MM.1S (cell line): ENCODE results near the gene OSGIN1.

Experiments used
- DNase-seq: peaks from one replicate; pipeline ENCODE4 v3.0.0-alpha.2; 2015
- H2AFZ ChIP-seq: fragments of 300-600 bp; sonication (generic); 2 replicates; pipeline ENCODE4 v1.6.0; 2016; ENCODE audit warnings: antibody characterized with exemption, low read length
- H3F3A ChIP-seq: fragments of 300-600 bp; sonication (generic); 2 replicates; pipeline ENCODE4 v1.6.1; 2016; ENCODE audit warnings: mild to moderate bottlenecking, antibody characterized with exemption, low read length, moderate library complexity, mixed read lengths; ENCODE audit not compliant: insufficient read depth
- H3K27ac ChIP-seq: fragments of 300-600 bp; sonication (generic); 2 replicates; pipeline ENCODE4 v1.5.1; 2016; ENCODE audit warnings: mild to moderate bottlenecking, low read length
- H3K27me3 ChIP-seq: fragments of 300-600 bp; sonication (generic); replicated peaks from 2 replicates; pipeline ENCODE4 v1.6.0; 2016; ENCODE audit warnings: low read length; ENCODE audit not compliant: insufficient read depth
- H3K36me3 ChIP-seq: fragments of 300-600 bp; sonication (generic); replicated peaks from 2 replicates; pipeline ENCODE4 v1.6.1; 2016; ENCODE audit warnings: mild to moderate bottlenecking, low read length, mixed read lengths; ENCODE audit not compliant: insufficient read depth
- H3K4me1 ChIP-seq: fragments of 300-600 bp; sonication (generic); 2 replicates; pipeline ENCODE4 v1.6.1; 2016; ENCODE audit warnings: low read length, mixed read lengths
- H3K4me2 ChIP-seq: fragments of 300-600 bp; sonication (generic); 2 replicates; pipeline ENCODE4 v1.6.0; 2016; ENCODE audit warnings: low read depth, low read length
- H3K4me3 ChIP-seq: fragments of 300-600 bp; sonication (generic); 2 replicates; pipeline ENCODE4 v1.5.1; 2016; ENCODE audit warnings: low read length, mixed read lengths
- H3K79me2 ChIP-seq: fragments of 300-600 bp; sonication (generic); 2 replicates; pipeline ENCODE4 v1.6.1; 2016; ENCODE audit warnings: mixed run types, low read length, mixed read lengths
- H3K9ac ChIP-seq: fragments of 300-600 bp; sonication (generic); 2 replicates; pipeline ENCODE4 v1.6.1; 2016; ENCODE audit warnings: low read length, mixed read lengths
- H3K9me2 ChIP-seq: fragments of 300-600 bp; sonication (generic); replicated peaks from 2 replicates; pipeline ENCODE4 v1.6.1; 2016; ENCODE audit warnings: mild to moderate bottlenecking, low read length, mixed read lengths; ENCODE audit not compliant: insufficient read depth
- H3K9me3 ChIP-seq: fragments of 300-600 bp; sonication (generic); replicated peaks from 2 replicates; pipeline ENCODE4 v1.6.1; 2016; ENCODE audit warnings: mild to moderate bottlenecking, low read length, mixed read lengths; ENCODE audit not compliant: insufficient read depth
- H4K20me1 ChIP-seq: fragments of 300-600 bp; sonication (generic); 2 replicates; pipeline ENCODE4 v1.6.1; 2016; ENCODE audit warnings: mild to moderate bottlenecking, low read length, moderate library complexity, mixed read lengths; ENCODE audit not compliant: insufficient read depth
- EZH2 ChIP-seq: fragments of 300-600 bp; sonication (generic); optimal IDR thresholded peaks from 2 replicates; pipeline ENCODE3; 2017; ENCODE audit warnings: low read depth, mild to moderate bottlenecking, antibody characterized with exemption, low read length, mixed read lengths
- EZH2phosphoT487 ChIP-seq: fragments of 300-600 bp; sonication (generic); IDR thresholded peaks from 2 replicates; pipeline ENCODE4 v1.6.1; 2018; ENCODE audit warnings: antibody characterized with exemption, low read length
- TF ChIP-seq, protein P1 (sequence below): fragments of 300-600 bp; sonication (generic); IDR thresholded peaks from 2 replicates; pipeline ENCODE4 v1.5.1; 2016; ENCODE audit warnings: antibody characterized with exemption, low read length, mixed read lengths

OSGIN1 gene

GRCh38 chr16:84009282-84009681 is 56.2 kb downstream of the OSGIN1 start:
- Histone ChIP-seq H3K9me2 (no peaks in the 10 kb centered on the region), H4K20me1 (no peaks in the 10 kb centered on the region), H3K4me2 (no peak overlapping the region), H3K9me3 (no peaks in the 10 kb centered on the region), H3K27me3 (peaks cover 31% of the 10 kb centered on the region), H3K4me3 (no peak overlapping the region), H3K9ac (no peak overlapping the region), H3K4me1 (no peaks in the 10 kb centered on the region), H3K79me2 (no peaks in the 10 kb centered on the region), H2AFZ (no peak overlapping the region), H3K36me3 (no peaks in the 10 kb centered on the region), H3F3A (no peaks in the 10 kb centered on the region), H3K27ac (no peak overlapping the region)
- TF ChIP-seq EZH2 (no peak), EZH2phosphoT487 (no peak)
- TF ChIP-seq, protein P1, sequence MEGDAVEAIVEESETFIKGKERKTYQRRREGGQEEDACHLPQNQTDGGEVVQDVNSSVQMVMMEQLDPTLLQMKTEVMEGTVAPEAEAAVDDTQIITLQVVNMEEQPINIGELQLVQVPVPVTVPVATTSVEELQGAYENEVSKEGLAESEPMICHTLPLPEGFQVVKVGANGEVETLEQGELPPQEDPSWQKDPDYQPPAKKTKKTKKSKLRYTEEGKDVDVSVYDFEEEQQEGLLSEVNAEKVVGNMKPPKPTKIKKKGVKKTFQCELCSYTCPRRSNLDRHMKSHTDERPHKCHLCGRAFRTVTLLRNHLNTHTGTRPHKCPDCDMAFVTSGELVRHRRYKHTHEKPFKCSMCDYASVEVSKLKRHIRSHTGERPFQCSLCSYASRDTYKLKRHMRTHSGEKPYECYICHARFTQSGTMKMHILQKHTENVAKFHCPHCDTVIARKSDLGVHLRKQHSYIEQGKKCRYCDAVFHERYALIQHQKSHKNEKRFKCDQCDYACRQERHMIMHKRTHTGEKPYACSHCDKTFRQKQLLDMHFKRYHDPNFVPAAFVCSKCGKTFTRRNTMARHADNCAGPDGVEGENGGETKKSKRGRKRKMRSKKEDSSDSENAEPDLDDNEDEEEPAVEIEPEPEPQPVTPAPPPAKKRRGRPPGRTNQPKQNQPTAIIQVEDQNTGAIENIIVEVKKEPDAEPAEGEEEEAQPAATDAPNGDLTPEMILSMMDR: no peak
- no peak for DNase-seq

DNA sequence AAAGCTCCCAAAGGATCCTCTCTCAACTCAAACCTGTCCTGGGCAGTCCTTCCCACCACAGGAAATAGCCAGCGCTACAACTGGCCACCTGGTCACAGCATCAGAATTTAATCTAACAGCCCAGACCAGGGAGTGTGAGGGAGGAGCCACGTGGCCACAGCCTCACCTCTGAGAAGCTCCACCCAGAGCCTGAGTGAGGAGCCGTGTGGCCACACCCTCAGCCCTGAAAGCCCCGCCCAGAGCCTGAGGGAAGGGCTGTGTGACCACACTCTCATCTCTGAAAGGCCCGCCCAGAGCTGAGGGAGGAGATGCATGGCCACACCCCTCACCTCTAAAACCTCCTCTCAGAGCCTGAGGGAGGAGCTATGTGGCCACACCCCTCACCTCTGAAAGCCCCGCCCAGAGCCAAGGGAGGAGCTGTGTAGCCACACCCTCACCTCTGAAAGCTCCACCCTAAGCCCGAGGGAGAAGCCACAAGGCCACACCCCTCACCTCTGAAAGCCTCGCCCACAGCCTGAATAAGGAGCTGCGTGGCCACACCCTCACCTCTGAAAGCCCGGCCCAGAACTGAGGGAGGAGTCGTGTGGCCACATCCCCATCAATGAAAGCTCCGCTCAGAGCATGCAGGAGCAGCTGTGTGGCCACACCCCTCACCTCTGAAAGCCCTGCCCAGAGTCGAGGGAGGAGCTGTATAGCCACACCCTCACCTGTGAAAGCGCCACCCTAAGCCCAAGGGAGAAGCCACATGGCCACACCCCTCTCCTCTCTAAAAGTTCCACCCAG is 60.9 kb downstream of the OSGIN1 start:
- no peaks in the 10 kb centered on the region for H3K79me2 ChIP-seq
- H3K36me3 ChIP-seq: no peaks in the 10 kb centered on the region
- no peak overlapping the region for H2AFZ ChIP-seq
- peaks cover 24% of the 10 kb centered on the region for H3K27me3 ChIP-seq
- TF ChIP-seq, protein P1: no peak
- TF ChIP-seq EZH2phosphoT487 (no peak), EZH2 (no peak)
- no peak overlapping the region for H3K4me2 ChIP-seq
- peak; percentile 88 for DNase-seq
- no peaks in the 10 kb centered on the region for H3K4me1 ChIP-seq
- no peaks in the 10 kb centered on the region for H3K9me2 ChIP-seq
- no peaks in the 10 kb centered on the region for H3F3A ChIP-seq
- H3K9me3 ChIP-seq: no peaks in the 10 kb centered on the region
- no peak overlapping the region for H3K9ac ChIP-seq
- H3K4me3 ChIP-seq: no peak overlapping the region
- no peak overlapping the region for H3K27ac ChIP-seq
- H4K20me1 ChIP-seq: no peaks in the 10 kb centered on the region

- TF ChIP-seq EZH2 (no peak), EZH2phosphoT487 (no peak)
- TF ChIP-seq, protein P1: no peak
- Histone ChIP-seq H3K4me1 (no peaks in the 10 kb centered on the region), H3K9me3 (no peaks in the 10 kb centered on the region), H3K79me2 (no peaks in the 10 kb centered on the region), H3F3A (no peaks in the 10 kb centered on the region), H4K20me1 (no peaks in the 10 kb centered on the region), H3K4me2 (no peak overlapping the region), H3K9me2 (no peaks in the 10 kb centered on the region), H3K27me3 (peaks cover 25% of the 10 kb centered on the region), H3K4me3 (no peak overlapping the region), H3K9ac (no peak overlapping the region), H2AFZ (no peak overlapping the region), H3K27ac (no peak overlapping the region), H3K36me3 (no peaks in the 10 kb centered on the region)
- no peak for DNase-seq
Measured at GRCh38 chr16:84014570-84015327, 61.7 kb downstream of the OSGIN1 start.
